GM21619 (cell line): ENCODE data around the gene MKNK2.

Experiments
- ATAC-seq: cut with Tn5 transposase; IDR thresholded peaks from one replicate; pipeline ENCODE4 v1.9.1; 2021; ENCODE audit not compliant: unreplicated experiment

The MKNK2 gene

GRCh38 chr19:2058570-2059421 lies 7.8 kb upstream of the MKNK2 start:
- no peak for ATAC-seq

DNA sequence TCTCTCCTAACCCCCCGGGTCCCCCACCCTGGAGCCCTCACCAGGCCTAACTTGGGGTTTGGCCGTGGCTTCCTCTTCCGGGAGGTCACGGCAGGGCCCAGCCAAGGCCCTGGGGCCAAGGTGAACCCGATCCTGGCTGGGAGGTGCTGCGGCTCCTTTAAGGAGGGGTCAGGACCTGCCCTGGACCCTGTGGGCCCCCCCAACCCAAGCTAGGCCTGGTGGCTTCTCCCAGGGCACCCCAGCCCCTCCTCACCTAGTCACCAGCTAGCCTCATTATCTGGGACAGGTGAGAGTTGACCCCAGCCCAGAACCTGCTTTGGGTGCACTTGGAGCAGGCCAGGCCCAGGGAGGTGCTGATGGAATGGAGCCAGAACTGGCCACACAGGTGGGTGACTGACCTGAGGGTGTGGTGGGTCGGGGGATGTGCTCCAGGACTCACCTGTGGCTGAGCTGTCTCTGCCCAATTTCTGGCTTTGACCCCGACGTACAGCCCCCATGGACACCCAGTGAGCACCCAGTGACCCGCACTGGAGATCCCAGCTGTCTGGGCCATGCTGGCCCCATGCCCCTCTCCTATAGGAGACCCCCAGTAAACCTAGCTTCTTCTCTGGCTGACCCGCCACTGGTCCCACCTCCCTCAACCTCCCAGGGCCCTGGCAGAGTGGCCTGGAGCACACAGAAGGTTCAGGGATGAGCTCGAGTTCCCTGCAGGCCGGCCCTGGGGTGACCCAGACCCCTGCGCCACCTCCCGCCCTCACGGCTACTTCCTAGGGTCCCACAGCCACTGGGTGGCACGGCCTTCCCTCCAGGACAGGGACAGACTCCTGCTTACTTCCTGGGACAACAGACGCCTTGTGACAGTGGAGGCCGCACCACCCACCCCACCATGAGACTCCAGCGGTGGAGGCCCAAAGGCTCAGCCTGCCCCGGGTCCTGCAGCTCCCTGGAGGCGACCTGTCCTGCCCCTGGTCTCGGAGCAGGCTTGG lies 6.7 kb upstream of the MKNK2 start:
- no peak for ATAC-seq

DNA sequence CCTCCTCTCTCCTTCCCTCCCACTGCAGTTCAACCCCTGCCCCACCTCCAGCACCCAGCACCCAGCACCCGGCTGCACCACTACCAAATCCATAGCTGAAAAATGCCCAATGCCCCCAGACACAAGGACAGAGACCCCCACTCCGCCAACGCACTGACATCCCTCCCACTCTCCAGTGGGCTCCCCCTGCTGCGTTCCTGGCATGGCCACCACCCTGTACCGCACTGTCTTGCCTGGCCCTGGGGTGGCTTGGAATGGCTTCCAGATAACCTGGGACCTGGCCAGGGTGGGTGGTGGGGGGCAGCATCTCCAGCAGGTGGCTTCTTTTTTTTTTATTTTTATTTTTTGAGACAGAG lies 5.8 kb upstream of the MKNK2 start:
- no peak for ATAC-seq

DNA sequence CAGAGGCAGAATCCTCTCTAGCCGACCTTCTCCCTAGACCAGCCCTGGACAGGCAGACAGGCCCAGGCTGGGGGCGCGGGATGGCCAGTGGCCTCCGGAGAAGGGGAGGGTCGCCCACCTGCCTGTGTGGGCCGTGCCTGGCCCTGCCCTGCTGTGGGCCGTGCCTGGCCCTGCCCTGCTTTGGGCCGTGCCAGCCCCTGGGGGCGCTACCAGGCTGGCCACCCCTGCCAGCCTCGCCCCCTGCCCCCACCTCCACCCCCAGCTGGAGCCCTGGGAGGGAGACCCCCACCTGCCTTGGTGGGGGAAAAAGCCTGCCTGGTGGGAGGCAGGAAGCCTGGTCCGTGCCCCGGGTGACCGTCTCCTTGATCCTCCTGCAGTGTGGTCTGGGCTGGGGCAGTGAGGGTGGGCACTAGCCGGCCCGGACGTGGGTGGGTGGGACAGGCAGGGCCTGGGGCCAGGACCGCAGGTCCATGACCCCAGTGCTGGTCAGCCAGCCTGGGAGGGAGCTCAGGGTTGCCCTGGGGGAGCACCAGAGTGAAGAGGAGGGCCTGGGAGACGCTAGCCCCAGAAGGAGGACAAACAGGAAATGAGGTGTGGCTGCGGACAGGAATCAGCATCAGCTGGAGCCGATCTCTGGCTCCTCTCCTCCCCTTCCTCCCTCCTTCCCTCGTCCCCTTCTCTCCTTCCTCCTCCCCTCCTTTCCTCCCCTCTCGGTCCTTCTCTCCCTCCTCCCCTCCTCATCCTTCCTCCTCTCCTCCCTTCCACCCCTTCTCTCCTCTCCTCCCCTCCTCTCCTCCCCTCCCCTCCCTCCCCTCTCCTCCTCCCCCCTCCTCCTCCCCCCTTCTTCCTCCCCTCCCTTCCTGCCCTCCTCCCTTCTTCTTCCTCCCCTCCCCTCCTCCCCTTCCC lies 5.1 kb upstream of the MKNK2 start:
- no peak for ATAC-seq

- no peak for ATAC-seq
Measured at GRCh38 chr19:2054763-2055162, 3.7 kb upstream of the MKNK2 start.

- no peak for ATAC-seq
Measured at GRCh38 chr19:2053601-2054389, 2.8 kb upstream of the MKNK2 start.

DNA sequence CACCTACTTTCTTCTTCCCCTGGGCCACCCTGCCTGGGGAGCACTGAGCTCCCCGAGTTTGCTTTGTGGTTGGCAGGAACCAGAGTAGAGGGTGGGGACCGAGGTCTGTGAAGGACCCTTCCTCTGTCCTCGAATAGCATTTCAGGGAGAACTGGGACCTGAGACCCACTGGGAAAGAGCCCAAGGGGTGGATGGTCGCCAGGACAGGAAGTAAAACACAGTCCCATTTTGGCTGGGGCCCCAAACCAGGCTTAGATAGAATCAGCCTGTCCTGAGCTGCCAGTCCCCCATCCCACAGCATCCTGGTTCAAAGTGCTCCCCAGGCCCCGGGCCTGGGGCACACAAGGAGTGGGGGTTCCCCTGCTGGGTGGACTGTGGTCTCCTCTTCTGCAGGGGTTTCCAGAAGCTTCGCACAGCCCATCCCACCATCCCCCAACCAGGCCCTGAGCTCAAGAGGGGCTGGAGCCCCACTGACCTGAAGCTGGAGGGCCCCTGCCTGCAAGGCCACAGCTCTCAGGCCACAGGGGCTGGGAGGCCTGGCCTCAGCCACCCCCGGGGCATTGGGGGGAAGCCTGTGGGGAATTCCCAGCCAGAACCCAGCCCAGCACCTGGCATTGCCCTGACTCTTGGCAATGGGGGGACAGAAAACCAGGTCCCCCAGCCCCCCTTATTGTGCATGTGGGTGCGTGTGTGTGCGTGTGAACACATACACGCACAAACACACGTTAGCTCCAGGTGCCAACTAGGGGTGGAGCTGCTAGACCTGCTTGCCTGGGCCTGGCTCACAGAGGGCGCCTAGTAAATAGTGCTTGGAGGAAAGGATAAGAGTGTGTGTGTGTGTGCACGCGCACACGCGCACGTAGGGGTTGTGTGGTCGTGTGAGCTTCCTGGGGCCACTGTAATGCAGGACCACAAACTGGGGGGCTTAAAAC lies 995 bp upstream of the MKNK2 start:
- no peak for ATAC-seq

DNA sequence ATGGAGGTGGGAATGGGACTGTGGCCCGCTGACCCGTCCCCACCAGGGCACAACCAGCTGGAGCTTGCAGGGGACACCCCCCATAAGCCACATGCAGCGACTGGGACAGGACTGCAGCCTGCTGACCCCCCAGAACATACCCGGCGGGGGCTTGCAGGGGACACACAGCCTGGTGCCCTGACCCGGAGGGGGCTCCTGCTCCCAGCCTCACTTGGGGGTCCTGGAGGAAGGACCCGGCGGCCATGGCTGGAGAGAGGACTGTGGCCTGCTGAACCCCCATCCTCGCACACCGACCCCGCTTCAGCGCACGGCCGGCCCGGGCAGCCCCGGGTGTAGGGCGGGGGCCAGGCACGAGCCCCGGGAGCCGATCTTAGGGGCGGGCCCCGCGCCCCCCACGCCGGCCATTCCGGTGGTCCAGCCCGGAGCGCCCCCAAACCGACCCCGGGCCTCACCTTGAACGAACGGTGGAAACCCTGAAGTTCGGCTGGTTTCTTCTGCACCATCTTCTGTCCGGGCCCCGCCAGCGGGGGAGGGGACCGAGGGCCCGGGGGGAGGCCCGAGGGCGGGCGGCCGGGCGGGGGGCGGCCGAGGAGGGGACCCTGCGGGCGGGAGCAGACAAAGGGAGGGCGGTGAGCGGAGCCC lies 574 bp downstream of the MKNK2 start:
- ATAC-seq = peak; percentile 4

DNA sequence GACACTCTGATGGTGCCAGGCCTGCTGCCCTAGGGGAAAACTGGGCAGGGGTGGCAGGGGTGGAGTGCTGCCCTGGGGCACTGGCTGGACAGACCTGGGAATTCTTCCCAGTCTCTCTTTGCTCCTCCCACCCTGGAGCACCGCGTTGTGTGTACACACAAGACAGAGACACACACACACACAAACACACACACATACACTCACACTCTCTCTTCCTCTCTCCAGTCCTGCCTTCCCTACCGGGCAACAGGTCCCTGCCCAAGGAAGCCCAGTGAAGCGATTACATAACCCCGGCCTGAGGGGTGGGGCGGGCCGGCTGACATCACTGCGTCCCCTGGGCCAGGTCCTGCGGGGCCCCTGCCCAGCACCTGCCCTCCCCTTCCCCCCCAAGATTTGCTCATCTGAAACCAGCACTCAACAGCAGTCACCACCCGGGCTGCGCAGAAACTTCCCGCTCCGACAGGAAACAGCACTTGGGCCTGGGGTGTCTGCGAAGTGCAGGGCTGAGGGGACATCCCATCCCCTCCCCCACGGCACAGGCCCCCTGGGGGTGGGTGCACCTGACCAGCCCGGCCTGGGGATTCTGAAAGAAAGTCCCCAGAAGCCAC lies 1.2 kb downstream of the MKNK2 start:
- peak; percentile 9 for ATAC-seq

DNA sequence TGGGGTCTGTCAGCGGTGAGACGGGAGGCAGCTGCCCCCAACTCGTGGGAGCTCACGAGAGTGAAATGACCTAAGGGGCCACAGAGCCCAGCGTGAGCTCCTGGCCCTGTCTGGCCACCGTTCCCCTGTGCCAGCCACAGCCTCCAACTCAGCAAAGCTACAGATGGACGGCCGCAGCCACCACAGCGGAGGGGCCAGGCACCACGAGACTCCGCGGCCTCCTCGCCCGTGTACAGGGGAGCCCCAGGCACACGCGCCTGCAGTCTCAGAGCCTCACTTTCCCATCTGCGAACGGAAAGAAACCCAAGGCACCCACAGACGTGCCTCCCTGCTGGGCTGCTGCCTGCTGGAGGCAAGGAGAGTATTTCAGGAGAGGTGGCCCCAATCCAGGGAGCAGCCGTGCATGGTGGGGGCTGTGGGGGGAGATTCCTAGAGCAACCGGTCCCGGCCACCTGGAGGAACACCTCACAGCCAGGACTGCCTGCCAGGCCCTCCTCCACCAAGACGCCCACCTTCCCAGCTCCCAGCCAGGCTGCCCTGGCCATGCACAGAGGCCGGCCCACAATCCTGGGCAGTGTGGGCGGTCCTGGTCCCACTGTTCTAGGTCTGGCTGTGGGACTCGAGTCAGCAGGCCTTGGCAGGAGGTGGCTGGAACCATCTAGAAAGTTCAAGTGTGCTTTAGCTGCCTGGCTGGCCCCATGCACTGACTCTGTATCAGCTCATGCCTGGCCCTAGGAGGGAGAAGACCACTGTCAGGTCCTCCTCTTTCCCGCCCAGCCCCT lies 1.9 kb downstream of the MKNK2 start:
- no peak for ATAC-seq

- ATAC-seq = no peak
Measured at GRCh38 chr19:2048104-2048958, 2.7 kb downstream of the MKNK2 start.

DNA sequence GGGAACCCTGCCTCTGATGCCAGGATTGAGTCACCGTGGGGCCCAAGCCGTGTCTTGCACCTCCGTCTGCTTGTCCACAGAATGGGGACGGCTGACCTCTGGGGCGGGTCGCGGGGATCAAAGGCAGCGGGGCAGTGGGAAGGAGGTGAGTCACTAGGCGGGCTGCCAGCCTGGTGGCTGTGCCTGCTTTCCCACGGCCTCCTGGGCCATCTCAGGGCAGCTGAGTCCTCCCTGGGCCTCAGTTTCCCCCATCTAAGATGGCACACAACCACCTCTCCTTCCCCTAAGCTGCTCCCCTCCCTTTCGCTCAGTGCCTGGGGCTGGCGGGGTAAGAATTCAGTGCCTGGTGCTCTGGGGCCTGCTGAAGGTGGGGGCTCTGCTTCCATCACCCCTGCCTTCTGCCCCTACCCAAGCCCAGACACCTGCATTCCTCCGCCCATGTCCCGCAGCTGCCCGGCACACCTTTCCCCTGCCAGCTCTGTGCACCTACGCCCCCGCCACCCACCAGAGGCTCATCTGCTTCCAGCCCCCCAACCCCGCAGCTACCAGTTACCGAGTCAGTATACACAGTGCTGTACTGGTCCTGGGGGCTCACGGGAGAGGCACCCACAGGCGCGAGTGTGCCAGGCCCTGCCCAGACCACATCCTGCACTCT lies 3.5 kb downstream of the MKNK2 start:
- ATAC-seq = no peak

GRCh38 chr19:2047076-2047448 lies 4.0 kb downstream of the MKNK2 start:
- no peak for ATAC-seq

DNA sequence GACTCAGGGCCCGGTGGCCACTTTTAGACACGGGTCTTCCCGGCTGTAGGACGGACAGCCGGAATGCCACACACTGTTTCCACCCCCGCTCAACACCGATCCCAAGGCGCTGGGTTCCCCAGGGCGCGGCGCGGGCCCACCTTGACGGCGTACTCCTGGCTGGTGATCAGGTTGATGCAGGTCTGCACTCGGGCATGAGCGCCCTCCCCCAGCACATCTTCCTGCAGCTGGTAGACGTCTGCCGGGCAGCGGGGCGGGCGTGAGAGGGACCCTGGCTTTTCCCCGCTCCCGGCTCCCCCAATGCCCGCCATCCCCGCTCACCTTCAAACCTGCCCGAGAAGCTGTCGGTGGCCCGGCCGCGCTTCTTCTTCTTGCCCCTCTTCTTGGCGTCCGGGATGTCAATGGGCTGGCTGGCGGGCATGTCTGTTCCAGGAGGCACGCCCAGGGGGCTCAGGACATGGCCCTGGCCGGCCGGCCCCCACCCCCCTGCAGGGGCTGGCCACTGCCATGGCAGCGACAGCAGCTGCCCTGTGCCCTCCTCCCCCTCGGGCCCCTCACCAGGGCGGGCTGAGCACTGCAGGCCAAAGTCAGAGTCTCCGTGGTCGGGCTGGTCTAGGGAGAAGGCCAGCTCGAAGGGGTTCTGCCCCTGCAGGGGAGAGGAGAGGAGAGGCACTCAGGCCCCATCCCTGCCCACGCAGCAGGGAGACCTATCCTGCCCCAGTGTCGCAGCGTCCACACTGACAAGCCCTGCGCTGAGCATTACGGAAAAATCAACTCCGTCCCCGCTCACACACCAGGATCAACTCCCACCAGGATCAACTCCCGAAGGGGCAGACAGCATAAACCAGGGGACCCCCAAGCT lies 4.8 kb downstream of the MKNK2 start:
- ATAC-seq = no peak

DNA sequence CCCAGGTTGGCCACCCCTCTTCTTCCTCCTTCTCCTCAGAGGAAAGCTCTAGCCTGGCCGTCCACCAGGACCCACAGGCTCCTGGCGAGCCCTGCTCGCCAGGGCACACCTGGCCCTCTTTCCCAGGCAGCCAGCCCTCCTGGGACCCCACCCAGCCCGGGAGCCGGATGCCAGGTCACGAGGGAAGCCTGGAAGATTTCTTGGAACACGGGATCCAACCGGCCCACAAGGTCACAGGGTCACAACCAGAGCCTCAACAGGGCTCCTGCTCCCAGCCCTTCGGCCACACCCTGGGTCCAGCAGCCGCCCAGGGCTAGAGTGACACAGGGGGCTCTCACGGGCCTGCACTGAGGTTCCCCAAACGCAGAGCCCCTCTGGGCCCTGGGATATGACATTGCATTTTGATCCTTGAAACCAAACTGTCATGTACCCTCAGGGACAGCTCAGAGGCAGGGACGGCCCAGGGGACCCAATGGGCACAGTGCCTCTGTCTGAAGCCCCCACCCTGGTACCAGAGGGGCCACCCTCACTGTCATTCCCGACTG lies 5.5 kb downstream of the MKNK2 start:
- ATAC-seq = no peak
